ENCODE data around the gene IL16.

GRCh38 chr15:81334768-81335435, 138.2 kb downstream of the IL16 start:
- TF ChIP-seq, protein P1, sequence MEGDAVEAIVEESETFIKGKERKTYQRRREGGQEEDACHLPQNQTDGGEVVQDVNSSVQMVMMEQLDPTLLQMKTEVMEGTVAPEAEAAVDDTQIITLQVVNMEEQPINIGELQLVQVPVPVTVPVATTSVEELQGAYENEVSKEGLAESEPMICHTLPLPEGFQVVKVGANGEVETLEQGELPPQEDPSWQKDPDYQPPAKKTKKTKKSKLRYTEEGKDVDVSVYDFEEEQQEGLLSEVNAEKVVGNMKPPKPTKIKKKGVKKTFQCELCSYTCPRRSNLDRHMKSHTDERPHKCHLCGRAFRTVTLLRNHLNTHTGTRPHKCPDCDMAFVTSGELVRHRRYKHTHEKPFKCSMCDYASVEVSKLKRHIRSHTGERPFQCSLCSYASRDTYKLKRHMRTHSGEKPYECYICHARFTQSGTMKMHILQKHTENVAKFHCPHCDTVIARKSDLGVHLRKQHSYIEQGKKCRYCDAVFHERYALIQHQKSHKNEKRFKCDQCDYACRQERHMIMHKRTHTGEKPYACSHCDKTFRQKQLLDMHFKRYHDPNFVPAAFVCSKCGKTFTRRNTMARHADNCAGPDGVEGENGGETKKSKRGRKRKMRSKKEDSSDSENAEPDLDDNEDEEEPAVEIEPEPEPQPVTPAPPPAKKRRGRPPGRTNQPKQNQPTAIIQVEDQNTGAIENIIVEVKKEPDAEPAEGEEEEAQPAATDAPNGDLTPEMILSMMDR (optimal IDR thresholded peaks at IDR 0.05 in 1 of 3, IDR thresholded peaks at IDR 0.05 in 1 of 3, conservative IDR thresholded peaks at IDR 0.05 in 1 of 3; ENCODE audit: extremely low read depth in 1 of 3, insufficient read depth in 2 of 3, low read length in 3 of 3) = no peak
- no peak for TF ChIP-seq EZH2 (IDR thresholded peaks at IDR 0.05; ENCODE audit: low read length)

Measured in keratinocyte (primary cell).